G401.6 (cell line): ENCODE measurements around the gene KCNMA1.
"Not testable (repeated sequence)": the region's sequence is repeated elsewhere in the genome, so short reads cannot be mapped to it uniquely, and the experiment has no call there.

ENCODE experiments used
- FAIRE-seq: peaks from 2 replicates; lab custom pipeline; 2012; peaks lifted over from hg19 to GRCh38; lab: Jason Lieb, UNC

Gene KCNMA1

DNA sequence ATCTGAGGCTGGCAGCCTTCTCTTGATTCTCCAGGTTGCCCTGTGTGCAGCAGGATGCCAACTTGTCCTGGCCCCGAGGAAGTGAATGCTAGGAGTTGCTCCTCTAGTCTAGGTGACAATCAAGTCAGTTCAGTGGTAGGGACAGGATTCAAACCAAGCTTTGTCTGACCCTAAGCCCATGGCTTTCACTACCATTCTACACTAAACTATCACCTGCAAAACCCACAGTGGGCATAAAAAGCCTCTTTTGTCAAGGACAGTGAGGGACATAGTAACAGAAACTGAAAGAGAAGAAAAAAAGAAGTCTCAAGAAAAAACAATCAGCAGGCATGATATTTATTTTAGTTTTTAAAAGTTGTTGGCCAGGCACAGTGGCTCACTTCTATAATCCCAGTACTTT lies 33.5 kb downstream of the KCNMA1 start:
- FAIRE-seq, result no peak

DNA sequence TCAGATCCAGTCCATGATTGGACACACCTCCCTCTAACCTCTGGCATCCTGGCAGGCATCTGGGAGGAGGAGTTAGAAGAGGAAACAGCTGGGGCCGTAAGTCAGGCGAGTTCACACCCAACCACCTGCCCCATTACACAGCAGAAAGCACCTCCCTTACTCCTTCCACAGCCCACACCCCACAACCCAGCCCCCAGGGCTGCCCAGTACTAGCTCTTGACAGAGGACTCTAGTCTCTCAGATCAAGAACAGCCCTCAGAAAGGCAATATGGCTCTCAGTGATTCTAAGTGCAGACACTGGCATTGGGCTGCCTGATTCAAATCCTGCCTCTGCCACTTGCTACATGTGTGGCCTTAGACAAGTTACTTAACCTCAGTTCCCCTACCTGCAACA lies 34.1 kb downstream of the KCNMA1 start:
- no peak for FAIRE-seq

DNA sequence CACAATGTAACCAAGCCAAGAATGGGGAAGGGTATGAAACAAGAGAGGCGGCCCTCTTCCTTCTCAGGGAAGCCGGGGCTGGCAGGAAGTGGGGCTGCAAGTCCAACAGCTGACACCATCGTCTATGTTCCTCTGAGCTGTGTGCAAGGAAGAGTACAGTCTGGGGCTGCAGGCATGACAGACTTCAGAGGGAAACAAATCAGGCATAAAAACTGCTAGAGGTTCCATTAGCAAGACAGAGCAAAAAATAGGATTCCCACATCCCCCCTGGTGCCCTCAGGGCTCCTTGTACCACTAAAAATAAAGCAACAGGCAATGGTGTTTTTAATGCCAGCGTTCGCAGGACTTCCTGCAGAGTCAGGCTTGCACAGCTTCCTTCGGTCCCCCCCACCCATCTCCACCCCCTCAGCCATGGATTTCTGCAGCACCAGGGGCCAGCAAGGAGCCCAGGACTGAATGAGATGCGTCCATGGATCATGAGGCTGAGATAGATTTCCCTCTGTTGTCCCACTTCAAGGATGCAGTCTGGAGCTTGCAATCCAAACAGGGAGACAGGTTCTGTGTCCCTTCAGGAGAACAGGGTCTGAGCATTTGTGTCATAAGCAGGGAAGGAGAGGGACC lies 34.6 kb downstream of the KCNMA1 start:
- no peak for FAIRE-seq

DNA sequence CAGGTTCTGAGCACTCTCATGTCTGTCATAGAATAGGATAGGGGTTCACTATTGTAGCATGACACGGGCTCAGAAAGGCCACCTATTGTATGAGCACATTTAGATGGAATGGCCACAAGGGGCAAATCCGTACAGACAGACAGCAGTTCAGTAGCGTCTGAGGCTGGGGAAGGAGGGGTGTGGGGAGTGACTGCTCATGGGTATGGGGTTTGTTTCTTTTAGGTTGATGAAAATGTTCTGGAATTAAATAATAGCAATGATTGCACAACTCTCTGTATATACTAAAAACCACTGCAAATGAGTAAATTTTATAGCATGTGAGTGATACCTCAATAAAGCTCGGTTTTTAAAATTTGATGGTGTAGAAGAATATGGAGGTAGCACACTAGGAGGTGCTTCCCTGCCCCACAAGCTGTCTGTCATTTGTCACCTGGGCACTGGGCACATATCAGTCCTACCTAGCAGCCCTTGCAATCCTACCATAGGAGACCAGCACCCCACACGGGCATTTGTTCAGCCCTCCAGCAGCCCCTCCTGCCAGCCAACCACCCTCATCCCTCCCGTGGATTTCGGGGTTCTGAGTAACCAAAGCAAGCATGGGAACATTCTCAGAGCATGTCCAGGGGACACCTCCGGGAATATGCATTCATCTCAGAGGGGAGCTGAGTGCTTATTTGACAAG lies 35.2 kb downstream of the KCNMA1 start:
- FAIRE-seq, result no peak

DNA sequence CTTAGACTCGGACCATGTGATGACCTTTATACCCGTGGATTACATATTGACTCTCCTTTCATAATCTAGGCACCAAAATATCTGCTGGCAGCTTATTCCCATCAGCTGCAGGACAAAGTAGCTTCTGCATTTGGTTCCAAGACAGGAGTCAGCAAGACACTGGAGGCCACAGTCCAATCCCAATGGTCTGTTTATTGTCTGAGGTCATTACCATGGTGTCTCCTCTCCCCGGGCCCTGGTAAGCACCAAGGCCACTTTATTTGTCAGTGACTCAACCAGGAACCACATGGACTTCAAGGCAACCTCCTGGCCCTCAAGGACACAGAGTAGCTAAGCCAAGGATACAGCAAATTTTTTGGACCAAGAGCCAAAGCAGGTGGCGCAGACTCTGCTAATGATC lies 36.1 kb downstream of the KCNMA1 start:
- no peak for FAIRE-seq

DNA sequence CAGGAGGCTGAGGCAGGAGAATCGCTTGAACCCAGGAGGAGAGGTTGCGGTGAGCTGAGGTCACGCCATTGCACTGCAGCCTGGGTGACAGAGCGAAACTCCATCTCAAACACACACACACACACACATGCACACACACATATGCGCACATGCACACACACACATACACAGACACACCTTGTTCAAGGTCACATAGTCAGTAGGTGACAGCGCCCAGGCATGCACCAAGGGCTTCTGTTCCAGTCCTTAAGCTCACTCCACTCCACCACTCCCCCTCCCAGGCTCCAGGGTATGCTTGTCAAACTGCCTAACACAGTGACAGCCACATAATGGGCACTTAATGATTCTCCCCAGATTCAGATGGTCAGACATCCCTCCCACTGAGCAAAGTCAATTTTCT lies 37.0 kb downstream of the KCNMA1 start:
- FAIRE-seq, result no peak

DNA sequence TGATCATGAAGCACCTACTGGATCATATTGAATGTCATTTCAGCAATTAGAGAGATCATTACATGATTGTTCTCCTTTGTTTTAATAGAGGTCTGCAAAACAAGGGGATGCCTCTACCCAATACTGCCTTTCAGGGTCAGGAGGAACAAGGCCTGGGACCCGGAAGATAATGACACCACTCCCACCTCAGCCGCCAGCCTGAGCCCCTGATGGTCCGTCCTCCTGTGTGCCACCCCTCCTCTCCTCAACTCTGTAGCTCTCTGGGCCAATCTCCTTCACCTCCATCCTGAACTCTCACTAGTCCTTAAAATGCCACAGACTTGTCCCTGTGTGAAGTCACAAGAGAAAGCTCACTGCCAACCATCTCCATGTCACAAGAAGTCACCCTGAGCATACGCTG lies 38.0 kb downstream of the KCNMA1 start:
- no peak for FAIRE-seq

DNA sequence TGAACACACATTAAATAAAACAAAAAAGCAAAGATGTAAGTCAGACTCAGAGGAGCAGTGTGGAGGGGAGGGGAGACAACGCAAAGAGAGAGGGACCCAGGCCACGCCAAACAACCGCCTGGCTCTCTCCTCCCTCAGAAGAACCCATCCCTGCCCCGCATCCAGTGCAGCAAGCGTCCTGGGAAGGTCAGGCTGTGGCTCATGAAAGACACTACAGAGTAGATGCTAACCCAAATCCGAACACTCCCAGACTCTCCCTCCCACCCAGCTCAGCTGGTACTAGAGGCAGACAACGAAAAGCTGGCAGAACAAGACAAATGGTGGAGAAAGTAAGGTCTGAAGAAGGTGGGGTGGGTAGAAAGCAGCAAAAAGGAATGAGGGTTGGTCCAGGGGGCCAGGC lies 39.0 kb downstream of the KCNMA1 start:
- no peak for FAIRE-seq

DNA sequence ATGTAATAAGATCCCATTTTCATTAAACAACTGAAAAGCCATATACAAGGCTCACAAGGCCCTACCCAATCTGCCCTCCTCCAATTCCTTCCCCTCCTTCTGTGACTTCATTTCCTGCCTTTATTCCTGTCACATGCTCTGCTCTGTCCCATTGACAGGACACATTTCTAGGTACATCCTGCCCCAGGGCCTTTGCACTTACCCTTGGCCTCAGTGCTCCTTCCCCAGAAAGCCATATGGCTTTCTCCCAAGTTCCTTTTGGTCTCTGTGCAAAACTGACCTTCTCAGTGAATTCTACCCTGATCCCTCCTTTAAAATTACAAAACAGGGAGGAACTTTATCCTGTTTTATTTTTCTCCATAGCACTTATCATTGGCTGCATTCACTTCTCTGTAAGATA lies 40.0 kb downstream of the KCNMA1 start:
- no peak for FAIRE-seq

DNA sequence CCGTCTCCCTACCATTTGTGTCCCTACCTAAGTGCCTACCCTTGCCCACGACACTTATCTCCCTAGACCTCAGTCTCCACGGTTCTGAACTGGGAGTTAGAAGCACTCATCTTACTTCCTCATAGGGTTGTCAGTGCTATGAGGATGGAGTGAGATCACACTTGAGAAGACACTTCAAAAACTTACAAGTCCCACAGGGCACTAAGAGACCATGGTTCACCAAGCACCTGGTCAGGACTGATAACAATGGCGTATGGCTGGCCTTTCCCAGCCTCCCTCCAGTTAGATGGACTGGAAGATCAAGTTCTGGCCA lies 43.2 kb downstream of the KCNMA1 start:
- FAIRE-seq, result no peak

DNA sequence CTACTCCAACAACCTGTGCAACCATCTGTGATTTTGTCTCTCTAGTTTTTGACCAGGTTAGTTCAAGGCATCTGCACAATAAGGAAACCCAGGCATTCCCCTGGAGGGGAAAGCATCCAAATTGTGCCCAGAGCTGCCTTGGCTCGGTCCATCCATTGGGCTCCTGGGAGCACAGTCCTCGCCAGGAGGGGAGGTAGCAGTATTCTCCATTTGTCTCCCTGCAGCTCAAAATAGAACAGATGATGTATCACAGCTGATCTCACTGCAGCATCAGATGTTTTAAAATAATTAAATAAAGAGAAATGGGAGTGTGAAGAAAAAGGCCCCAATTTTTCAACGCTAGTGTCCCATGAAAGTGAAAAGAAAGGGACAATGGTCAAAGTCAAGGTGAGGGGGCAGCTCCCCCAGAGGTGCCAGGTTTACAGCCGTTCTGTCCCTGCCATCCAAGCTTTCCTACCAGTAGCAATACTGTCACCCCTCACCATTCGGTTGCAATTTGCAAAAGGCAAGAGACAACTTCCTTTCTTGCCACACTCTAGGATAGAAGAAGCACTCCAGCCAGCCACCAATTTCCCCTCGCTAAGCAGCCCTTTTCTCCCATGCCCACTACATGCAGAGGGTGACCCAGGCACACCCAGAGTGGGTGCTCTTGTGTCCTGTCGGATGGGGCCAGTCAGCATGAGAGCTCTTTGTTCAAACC lies 43.7 kb downstream of the KCNMA1 start:
- FAIRE-seq, result no peak

DNA sequence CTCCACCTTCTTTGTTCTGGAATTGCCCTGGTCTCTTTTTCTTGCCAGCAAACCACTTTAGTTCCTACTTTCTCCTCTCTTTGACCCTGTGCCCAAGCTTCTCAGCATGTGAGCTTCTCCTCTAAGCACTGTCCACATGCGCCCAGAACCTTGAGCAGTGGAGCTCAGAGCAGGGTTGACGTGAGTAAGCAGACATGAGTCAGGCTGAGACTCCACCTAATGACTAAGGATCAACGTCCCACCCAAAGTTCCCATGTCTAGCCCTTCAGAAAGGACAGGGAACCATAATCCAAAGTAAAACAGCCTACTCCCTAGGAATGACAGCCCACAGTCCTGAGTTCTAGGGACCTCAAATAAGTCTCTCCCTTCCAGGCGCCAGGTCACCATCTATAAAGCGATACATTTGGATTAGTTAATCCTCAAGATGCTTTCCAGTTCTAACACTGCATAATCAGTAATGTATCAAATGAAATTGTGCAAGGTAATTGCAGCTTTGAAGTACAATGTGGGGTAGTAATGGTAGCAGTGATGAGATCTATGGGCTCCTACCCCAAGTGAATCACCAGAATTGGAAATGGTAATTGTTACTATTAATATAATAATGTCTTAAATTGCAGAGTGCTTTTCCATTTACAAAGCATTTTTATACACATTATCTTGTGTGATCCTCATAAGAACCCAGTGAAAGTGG lies 44.5 kb downstream of the KCNMA1 start:
- no peak for FAIRE-seq

DNA sequence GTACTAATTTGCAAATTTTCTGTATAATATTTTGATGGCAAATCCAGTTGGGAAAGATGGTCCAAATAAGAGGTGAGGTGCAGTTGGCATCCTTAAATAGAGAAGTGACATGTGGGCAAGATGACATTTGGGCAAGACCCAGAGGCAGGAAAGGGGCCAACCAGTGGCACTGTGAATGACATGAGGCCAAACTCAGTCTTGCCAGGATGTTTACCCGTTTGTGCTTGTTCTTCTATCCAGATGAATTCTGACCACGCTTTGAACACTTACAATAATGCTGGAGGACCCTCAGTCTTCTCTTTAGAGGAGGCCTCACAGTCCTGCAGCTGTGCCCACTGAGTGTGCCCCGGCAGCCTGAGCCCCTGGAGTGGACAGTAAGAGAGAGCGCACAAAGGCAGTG lies 45.1 kb downstream of the KCNMA1 start:
- no peak for FAIRE-seq

DNA sequence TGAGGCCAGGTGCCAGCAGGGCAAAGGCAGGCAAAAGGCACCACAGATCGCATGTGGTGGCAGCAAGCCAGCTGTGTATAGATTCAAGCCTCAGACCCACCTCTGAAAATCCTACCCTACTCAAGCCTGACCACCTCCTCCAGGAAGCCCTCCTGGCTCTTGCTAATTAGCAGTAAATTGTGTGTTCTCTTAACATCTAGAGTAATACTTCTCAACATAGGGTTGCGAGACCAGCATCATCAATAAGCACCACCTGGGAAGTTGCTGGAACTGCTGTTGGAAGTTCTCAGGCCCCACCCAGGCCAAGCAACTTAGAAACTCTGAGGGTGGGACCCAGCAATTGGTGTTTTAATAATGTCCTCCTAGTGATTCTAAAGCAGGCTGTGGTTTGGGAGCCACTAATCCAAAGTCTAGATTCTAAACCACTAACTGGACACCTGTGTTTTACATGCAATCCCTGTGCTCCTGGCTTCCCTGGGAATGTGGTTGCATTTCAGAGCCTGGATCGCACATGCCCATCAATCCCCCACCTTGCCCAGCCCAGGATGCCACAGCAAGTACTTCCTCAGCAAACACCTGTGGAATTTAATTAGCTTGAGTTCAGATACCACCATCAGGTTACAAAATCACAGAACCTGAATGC lies 46.2 kb downstream of the KCNMA1 start:
- FAIRE-seq, result no peak

DNA sequence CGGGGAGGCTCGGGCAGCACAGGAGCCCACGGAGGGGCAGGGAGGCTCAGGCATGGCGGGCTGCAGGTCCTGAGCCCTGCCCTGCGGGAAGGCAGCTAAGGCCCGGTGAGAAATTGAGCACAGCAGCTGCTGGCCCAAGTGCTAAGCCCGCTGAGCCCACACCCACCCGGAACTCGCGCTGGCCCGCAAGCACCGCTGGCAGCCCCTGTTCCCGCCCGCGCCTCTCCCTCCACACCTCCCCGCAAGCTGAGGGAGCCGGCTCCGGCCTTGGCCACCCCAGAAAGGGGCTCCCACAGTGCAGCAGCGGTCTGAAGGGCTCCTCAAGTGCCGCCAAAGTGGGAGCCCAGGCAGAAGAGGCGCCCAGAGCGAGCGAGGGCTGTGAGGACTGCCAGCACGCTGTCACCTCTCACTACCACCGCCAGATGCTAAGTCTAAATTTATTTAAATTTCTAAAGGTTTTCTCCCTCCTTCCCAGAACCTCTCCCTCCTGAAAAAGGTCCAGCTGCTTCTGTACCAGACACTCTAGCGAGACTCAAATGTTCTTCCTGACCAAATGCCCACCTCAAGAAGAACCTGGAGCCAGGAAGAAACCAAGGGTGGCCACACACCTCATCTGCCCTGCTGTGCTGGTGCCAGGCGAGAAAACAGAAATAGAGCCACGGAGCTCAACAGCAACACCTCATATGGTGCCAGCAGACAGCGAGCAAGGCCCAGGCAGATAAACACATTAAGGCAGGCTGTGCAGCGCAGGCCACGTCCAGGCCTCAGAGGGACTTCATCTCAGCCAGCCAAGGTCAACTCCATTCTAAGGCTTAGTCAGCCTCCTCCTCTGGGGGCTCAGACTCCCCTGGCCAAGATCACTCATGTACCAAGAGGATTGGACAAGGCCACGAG lies 47.0 kb downstream of the KCNMA1 start:
- FAIRE-seq, result no peak

DNA sequence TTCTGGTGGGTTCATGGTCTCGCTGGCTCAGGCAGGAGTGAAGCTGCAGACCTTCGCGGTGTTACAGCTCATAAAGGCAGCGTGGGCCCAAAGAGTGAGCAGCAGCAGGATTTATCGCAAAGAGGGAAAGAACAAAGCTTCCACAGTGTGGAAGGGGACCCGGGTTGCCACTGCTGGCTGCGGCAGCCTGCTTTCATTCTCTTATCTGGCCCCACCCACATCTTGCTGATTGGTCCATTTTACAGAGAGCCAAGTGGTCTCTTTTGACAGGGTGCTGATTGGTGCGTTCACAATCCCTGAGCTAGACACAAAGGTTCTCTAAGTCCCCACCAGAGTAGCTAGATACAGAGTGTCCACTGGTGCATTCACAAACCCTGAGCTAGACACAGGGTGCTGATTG lies 47.9 kb downstream of the KCNMA1 start:
- not testable (repeated sequence) for FAIRE-seq

DNA sequence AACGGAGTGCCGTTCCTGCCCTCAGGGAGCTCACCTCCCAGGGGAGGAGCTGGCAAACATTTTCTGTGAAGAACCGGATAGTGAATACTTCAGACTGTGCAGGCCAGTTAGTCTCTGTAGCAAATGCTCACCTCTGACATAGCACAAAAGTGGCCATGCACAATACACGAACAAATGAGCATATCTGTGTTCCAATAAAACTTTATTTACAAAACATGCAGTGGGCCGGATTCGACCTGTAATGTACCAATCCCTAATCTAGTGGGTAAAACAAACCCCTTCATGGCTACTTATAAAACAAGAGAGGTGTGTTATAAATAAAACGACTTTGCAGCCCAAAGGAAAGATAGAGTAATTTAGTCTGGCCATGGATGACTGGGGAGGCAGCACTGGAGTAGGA lies 48.7 kb downstream of the KCNMA1 start:
- FAIRE-seq, result no peak

DNA sequence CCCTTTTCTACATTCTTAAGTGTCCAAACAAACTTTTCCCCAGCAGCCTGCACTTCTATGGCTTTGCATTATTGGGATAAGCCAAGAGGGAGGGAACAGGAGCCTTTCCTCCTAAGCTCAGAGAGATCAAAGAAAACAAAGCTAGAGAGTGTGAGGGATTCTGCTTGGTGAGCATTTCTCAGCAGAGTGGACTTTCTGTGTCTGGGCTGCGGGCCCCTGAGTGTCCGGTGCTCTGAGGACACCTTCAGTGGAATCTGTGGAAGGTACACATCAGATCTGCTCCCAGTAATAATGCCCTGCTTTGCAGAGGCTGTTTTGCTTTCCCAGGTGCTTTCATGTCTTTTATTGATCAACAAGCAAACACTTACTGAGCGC lies 50.2 kb downstream of the KCNMA1 start:
- no peak for FAIRE-seq

DNA sequence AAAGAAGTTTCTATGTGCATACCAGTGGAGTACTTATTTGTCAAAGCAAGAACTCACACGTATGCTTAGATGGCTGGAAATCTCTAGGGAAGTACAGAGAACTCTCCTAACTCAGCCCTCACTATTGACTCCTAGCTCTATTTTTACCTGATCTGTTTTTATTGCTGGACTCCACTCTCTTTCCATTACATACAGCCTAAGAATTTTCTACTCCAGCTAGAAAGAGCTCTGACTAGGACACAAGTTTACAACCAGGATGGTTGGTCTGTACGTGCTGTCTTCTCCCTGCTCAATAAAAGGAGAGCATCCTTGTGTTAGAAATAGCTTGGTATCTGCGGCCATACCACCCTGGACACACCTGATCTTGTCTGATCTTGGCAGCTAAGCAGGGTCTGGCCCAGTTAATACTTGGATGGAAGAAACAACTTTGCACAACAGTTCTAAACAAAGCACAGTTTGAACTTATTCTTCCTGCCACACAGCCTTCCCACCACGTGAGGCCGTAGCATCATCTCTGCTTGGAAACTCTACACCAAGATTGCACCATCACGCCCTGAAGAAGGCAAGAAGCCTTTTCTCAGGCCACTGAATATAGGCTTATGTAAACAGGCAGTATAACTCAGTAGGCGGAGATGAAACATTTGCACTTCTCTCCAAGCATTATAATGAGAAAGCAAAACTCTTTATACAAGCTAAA lies 50.7 kb downstream of the KCNMA1 start:
- no peak for FAIRE-seq

DNA sequence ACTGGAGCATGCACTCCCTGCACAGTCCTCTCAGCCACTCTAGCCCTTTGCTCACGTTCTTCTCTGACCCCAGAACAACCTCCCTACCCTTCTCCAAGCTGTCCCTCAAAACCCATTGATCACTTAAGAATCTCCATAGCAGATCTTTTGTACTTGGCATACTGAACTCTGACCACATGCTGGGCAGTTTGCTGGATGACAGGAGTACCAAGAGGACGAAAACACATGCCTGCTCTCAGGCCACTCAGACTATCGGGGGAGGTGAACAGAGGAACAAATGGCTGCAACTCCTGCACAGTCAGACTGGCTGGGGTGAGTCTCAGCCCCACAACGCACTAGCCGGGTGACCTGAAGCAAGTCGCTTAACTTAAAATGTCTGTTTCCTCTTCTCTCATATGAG lies 52.7 kb downstream of the KCNMA1 start:
- FAIRE-seq, result no peak

DNA sequence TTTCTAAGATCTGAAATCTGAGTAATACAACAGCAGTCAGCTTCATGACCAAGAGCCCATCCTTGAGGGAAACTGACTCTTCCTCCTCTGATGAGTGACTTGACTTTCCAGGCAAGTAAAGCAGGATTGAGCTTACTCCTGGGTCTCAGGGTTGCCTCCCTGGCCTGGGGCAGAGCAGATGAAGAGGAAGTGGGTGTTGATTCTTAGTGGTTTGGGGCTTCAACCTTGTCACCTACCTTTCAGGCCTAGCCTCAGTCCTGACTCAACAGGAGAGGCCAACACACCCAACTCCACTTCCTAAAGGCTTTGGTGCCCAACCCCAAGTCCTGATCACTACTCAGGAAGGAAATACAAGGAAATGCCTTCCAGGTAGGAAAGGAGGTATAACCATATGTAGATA lies 54.1 kb downstream of the KCNMA1 start:
- no peak for FAIRE-seq
